Measurements from ENCODE around the gene SLC7A14. TPM values are rescaled to one million over a fixed set of nuclear protein-coding genes. Genes with fewer than 3 reads are reported as not detected.

Gene SLC7A14
- total RNA-seq, 2 experiments from 2014 or later: not detected

- intact Hi-C loops (cut with micrococcal nuclease): no loop called here
- no peak for DNase-seq
- POLR2A ChIA-PET: no interaction called here
- Mint-ChIP-seq H3K36me3 (no peaks in the 10 kb centered on the region), H3K27ac (no peak overlapping the region), H3K27me3 (peaks cover 6% of the 10 kb centered on the region), H3K9me3 (no peaks in the 10 kb centered on the region), H3K4me3 (no peak overlapping the region), H3K4me1 (ENCODE audit: low read depth) (no peaks in the 10 kb centered on the region)
- CTCF ChIA-PET: no interaction called here
Measured at GRCh38 chr3:170610321-170610884, 24.5 kb upstream of the SLC7A14 start.

GRCh38 chr3:170608475-170608874 is 22.6 kb upstream of the SLC7A14 start:
- Mint-ChIP-seq H3K4me1 (ENCODE audit: low read depth) (no peaks in the 10 kb centered on the region), H3K4me3 (no peak overlapping the region), H3K27me3 (peaks cover 9% of the 10 kb centered on the region), H3K9me3 (no peaks in the 10 kb centered on the region), H3K27ac (no peak overlapping the region), H3K36me3 (no peaks in the 10 kb centered on the region)
- ChIA-PET POLR2A (no interaction called here), CTCF (no interaction called here)
- DNase-seq: no peak
- intact Hi-C loops (cut with micrococcal nuclease): no loop called here

DNA sequence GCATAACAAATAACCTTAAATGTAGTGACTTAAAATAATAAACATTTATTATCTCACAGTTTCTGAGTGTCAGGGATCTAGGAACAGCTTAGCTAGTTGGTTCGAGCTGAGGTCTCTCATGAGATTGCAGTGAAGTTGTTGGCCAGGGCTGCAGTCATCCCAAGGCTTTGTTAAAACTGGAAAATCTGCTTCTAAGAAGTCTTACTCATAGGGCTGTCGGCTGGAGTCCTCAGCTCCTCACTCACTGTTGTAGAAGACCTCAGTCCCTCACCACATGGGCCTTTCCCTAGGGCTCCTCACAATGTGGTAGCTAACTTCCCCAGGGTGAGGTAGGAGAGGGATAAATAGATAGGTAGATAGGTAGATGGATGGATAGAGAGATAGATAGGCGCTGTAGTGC is 20.8 kb upstream of the SLC7A14 start:
- intact Hi-C loops (cut with micrococcal nuclease): no loop called here
- ChIA-PET POLR2A (no interaction called here), CTCF (interaction anchor here (1.2 kb wide), 1 partner anchor 193 kb away, joined by 3 read pairs; no protein-coding TSS in a partner anchor)
- DNase-seq: no peak
- H3K27me3 Mint-ChIP-seq: peaks cover 16% of the 10 kb centered on the region
- H3K36me3 Mint-ChIP-seq: no peaks in the 10 kb centered on the region
- H3K4me3 Mint-ChIP-seq: no peak overlapping the region
- no peaks in the 10 kb centered on the region for H3K4me1 Mint-ChIP-seq (ENCODE audit: low read depth)
- H3K27ac Mint-ChIP-seq: no peak overlapping the region
- no peaks in the 10 kb centered on the region for H3K9me3 Mint-ChIP-seq

GRCh38 chr3:170605490-170605889 is 19.6 kb upstream of the SLC7A14 start:
- peaks cover 12% of the 10 kb centered on the region for H3K27me3 Mint-ChIP-seq
- no peaks in the 10 kb centered on the region for H3K36me3 Mint-ChIP-seq
- CTCF ChIA-PET: no interaction called here
- no peak for DNase-seq
- intact Hi-C loops (cut with micrococcal nuclease): no loop called here
- no peak overlapping the region for H3K4me3 Mint-ChIP-seq
- no peaks in the 10 kb centered on the region for H3K9me3 Mint-ChIP-seq
- POLR2A ChIA-PET: no interaction called here
- no peaks in the 10 kb centered on the region for H3K4me1 Mint-ChIP-seq (ENCODE audit: low read depth)
- H3K27ac Mint-ChIP-seq: no peak overlapping the region

- Mint-ChIP-seq H3K27ac (no peak overlapping the region), H3K36me3 (no peaks in the 10 kb centered on the region), H3K4me3 (no peak overlapping the region), H3K27me3 (peaks cover 15% of the 10 kb centered on the region), H3K9me3 (no peaks in the 10 kb centered on the region), H3K4me1 (ENCODE audit: low read depth) (no peaks in the 10 kb centered on the region)
- intact Hi-C loops (cut with micrococcal nuclease): no loop called here
- POLR2A ChIA-PET: no interaction called here
- CTCF ChIA-PET: no interaction called here
- DNase-seq: no peak
Measured at GRCh38 chr3:170603770-170604510, 18.1 kb upstream of the SLC7A14 start.

- H3K4me3 Mint-ChIP-seq: no peak overlapping the region
- no peak for DNase-seq
- no peaks in the 10 kb centered on the region for H3K4me1 Mint-ChIP-seq (ENCODE audit: low read depth)
- H3K27ac Mint-ChIP-seq: no peak overlapping the region
- CTCF ChIA-PET: no interaction called here
- POLR2A ChIA-PET: interaction anchor here (0.5 kb wide), 1 partner anchor 24 kb away, joined by 4 read pairs; no protein-coding TSS in a partner anchor
- intact Hi-C loops (cut with micrococcal nuclease): no loop called here
- H3K9me3 Mint-ChIP-seq: no peaks in the 10 kb centered on the region
- H3K36me3 Mint-ChIP-seq: no peaks in the 10 kb centered on the region
- H3K27me3 Mint-ChIP-seq: peaks cover 15% of the 10 kb centered on the region
Measured at GRCh38 chr3:170602556-170602955, 16.7 kb upstream of the SLC7A14 start.

DNA sequence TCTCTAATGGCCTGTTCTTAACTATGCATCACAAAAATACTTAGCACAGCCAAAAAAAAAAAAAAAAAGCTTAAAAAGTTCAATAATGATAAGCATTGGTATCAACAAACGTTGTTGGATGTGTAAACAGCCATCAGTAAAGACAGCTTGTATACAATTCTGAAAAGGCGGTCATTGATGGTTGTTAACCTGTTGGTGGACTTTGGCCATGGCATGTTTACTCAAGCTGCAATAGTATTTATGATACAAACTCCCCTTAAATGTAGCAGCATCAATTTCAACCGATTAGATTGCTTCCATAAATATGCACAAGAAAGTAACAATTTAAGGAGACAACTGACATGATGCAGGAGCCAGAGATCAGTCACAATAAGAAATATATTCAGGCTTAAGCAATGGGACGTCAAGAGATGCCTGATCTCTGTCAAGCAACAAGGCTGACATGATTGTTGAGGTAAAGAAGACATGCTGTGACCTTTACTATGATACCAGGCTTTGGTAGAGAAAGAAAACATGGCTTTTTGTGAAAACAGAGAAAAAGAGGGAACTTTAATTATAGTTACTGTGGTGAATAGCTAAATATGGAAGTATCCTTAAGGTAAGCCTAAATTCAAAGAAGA is 14.2 kb upstream of the SLC7A14 start:
- no peaks in the 10 kb centered on the region for H3K36me3 Mint-ChIP-seq
- H3K27me3 Mint-ChIP-seq: peaks cover 17% of the 10 kb centered on the region
- no peaks in the 10 kb centered on the region for H3K4me1 Mint-ChIP-seq (ENCODE audit: low read depth)
- POLR2A ChIA-PET: no interaction called here
- no peak overlapping the region for H3K4me3 Mint-ChIP-seq
- CTCF ChIA-PET: no interaction called here
- intact Hi-C loops (cut with micrococcal nuclease): no loop called here
- DNase-seq: no peak
- no peak overlapping the region for H3K27ac Mint-ChIP-seq
- no peaks in the 10 kb centered on the region for H3K9me3 Mint-ChIP-seq

- H3K27ac Mint-ChIP-seq: no peak overlapping the region
- no peaks in the 10 kb centered on the region for H3K36me3 Mint-ChIP-seq
- intact Hi-C loops (cut with micrococcal nuclease): no loop called here
- CTCF ChIA-PET: no interaction called here
- no peaks in the 10 kb centered on the region for H3K9me3 Mint-ChIP-seq
- H3K4me3 Mint-ChIP-seq: no peak overlapping the region
- no peaks in the 10 kb centered on the region for H3K4me1 Mint-ChIP-seq (ENCODE audit: low read depth)
- no peak for DNase-seq
- peaks cover 14% of the 10 kb centered on the region for H3K27me3 Mint-ChIP-seq
- POLR2A ChIA-PET: no interaction called here
Measured at GRCh38 chr3:170599091-170599490, 13.2 kb upstream of the SLC7A14 start.

GRCh38 chr3:170598091-170598502 is 12.2 kb upstream of the SLC7A14 start:
- ChIA-PET POLR2A (no interaction called here), CTCF (no interaction called here)
- H3K9me3 Mint-ChIP-seq: no peaks in the 10 kb centered on the region
- intact Hi-C loops (cut with micrococcal nuclease): no loop called here
- H3K36me3 Mint-ChIP-seq: no peaks in the 10 kb centered on the region
- no peak for DNase-seq
- H3K4me3 Mint-ChIP-seq: no peak overlapping the region
- peaks cover 11% of the 10 kb centered on the region for H3K27me3 Mint-ChIP-seq
- no peak overlapping the region for H3K27ac Mint-ChIP-seq
- H3K4me1 Mint-ChIP-seq (ENCODE audit: low read depth): no peaks in the 10 kb centered on the region

GRCh38 chr3:170594528-170594927 is 8.7 kb upstream of the SLC7A14 start:
- CTCF ChIA-PET: no interaction called here

GRCh38 chr3:170593634-170594033 is 7.8 kb upstream of the SLC7A14 start:
- POLR2A ChIA-PET: no interaction called here
- Mint-ChIP-seq H3K9me3 (no peaks in the 10 kb centered on the region), H3K27me3 (peaks cover 10% of the 10 kb centered on the region), H3K36me3 (no peaks in the 10 kb centered on the region), H3K27ac (no peak overlapping the region), H3K4me3 (no peak overlapping the region), H3K4me1 (ENCODE audit: low read depth) (no peaks in the 10 kb centered on the region)
- DNase-seq: no peak
- CTCF ChIA-PET: interaction anchor here (1.3 kb wide), 1 partner anchor 218 kb away, joined by 4 read pairs; no protein-coding TSS in a partner anchor
- intact Hi-C loops (cut with micrococcal nuclease): no loop called here

More at GRCh38 chr3:170594528-170594927, 8.7 kb upstream of the SLC7A14 start:
- Mint-ChIP-seq H3K9me3 (no peaks in the 10 kb centered on the region), H3K36me3 (no peaks in the 10 kb centered on the region), H3K27me3 (peaks cover 7% of the 10 kb centered on the region), H3K27ac (no peak overlapping the region), H3K4me3 (no peak overlapping the region), H3K4me1 (ENCODE audit: low read depth) (no peaks in the 10 kb centered on the region)
- intact Hi-C loops (cut with micrococcal nuclease): no loop called here
- DNase-seq: no peak
- POLR2A ChIA-PET: no interaction called here

DNA sequence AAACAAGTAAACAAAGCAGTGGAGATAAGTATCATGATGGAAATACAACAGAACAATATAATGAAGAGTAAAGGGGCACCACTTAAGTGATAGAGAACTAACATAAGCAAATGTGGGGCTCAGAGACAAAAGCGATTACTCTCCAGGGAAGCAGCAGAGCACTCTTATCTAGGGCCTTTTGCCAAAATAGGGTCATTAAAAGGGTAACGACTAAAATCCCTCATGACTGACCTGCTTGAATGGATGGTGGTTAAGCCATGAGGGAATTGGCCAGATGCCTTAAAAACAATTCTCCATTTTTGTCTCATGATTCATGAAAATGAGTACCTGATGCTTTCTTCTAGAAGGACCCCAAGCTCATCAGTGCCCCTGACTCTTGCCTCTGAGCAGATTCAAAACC is 3.2 kb upstream of the SLC7A14 start:
- H3K27ac Mint-ChIP-seq: no peak overlapping the region
- intact Hi-C loops (cut with micrococcal nuclease): no loop called here
- H3K4me1 Mint-ChIP-seq (ENCODE audit: low read depth): no peaks in the 10 kb centered on the region
- peaks cover 1% of the 10 kb centered on the region for H3K36me3 Mint-ChIP-seq
- H3K9me3 Mint-ChIP-seq: no peaks in the 10 kb centered on the region
- ChIA-PET CTCF (no interaction called here), POLR2A (no interaction called here)
- no peak for DNase-seq
- no peak overlapping the region for H3K4me3 Mint-ChIP-seq
- H3K27me3 Mint-ChIP-seq: peaks cover 31% of the 10 kb centered on the region
